Measurements from ENCODE around the gene ATP2C2.

The ATP2C2 gene

DNA sequence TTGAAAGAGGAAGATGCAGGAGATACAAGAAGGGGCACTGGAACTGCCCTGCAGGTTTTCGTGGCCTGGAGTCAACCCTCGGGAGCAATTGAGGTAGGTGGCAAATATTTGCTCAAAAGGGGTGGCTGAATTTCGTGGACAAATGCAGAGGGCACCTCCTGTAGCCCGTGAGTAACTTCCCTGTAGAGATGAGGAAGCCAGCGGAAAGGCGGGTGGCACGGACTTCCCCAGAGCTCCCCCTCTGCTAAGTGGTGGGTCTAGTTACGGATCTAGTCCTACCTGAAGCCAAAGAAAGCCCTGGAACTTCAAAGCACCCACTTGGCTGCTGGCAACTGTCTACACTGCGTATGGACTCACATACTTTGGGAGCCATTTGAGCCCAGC is 1.0 kb upstream of the ATP2C2 start:
- H3K9ac ChIP-seq (ENCODE audit: low read depth, low read length) = no peak overlapping the region
- no peaks in the 10 kb centered on the region for H3K9me3 ChIP-seq (ENCODE audit: control insufficient read depth, insufficient read depth, low read length)
- peaks cover 31% of the 10 kb centered on the region for H3K27me3 ChIP-seq (ENCODE audit: control insufficient read depth, insufficient read depth, low read length)
- peaks cover 17% of the 10 kb centered on the region for H3K4me1 ChIP-seq (ENCODE audit: control insufficient read depth, insufficient read depth, low read length)
- no peak overlapping the region for H3K27ac ChIP-seq (ENCODE audit: low read depth, low read length)
- H3K4me3 ChIP-seq (ENCODE audit: low read depth, low read length) = no peak overlapping the region
- no peaks in the 10 kb centered on the region for H3K36me3 ChIP-seq (ENCODE audit: control insufficient read depth, insufficient read depth, low read length)

DNA sequence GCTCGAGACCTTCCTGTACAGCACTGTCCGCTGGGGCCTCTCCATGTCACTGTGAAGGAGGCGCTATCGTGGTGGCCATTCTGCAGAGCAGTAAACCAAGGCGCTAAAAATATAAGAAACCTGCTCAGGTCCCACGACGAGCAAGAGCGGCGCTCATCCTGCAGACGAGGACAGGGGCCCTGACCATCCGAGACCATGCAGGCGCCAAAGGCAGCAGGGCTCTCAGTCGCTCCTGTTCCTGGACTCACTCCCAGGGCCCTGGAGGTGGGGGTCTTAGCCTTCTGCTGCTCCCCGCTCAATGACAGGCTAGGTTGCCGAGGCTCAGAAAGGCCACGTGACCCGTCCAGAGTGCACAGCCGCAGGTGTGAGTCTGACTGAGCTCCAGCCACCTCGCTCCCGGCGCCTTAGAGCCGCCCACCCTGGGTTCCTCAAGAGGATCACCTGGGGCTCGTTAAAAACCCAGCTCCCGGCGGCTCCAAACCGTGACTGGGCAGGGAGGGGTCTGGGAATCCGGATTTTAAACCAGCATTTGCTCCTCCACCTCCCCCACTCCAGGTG is 509 bp upstream of the ATP2C2 start:
- Histone ChIP-seq H3K9me3 (ENCODE audit: control insufficient read depth, insufficient read depth, low read length) (no peaks in the 10 kb centered on the region), H3K9ac (ENCODE audit: low read depth, low read length) (no peak overlapping the region), H3K4me3 (ENCODE audit: low read depth, low read length) (peak overlapping the region; percentile 73), H3K36me3 (ENCODE audit: control insufficient read depth, insufficient read depth, low read length) (no peaks in the 10 kb centered on the region), H3K27ac (ENCODE audit: low read depth, low read length) (no peak overlapping the region), H3K4me1 (ENCODE audit: control insufficient read depth, insufficient read depth, low read length) (peaks cover 13% of the 10 kb centered on the region), H3K27me3 (ENCODE audit: control insufficient read depth, insufficient read depth, low read length) (peaks cover 31% of the 10 kb centered on the region)

DNA sequence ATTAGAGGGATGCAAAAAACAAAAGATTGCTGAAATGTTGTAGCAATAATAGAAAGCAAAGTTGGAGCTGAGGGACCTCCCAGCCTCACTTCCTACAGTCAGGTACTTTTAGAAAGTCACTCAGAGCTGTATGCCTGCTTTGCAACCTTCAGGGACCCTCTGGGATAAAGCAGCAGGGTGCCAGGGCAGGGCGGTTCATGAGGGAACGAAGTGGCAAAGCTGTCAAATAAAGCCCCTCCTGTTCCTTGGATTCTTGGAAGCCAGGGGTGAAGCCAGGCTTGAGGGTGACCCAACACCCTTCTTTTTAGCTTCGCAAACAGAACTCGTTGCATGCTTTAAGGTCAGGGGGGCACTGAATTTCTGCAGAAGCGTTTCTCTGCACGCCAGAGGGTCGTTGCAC is 767 bp downstream of the ATP2C2 start:
- Histone ChIP-seq H3K4me3 (ENCODE audit: low read depth, low read length) (peak overlapping the region; percentile 73), H3K9me3 (ENCODE audit: control insufficient read depth, insufficient read depth, low read length) (no peaks in the 10 kb centered on the region), H3K27me3 (ENCODE audit: control insufficient read depth, insufficient read depth, low read length) (peaks cover 31% of the 10 kb centered on the region), H3K9ac (ENCODE audit: low read depth, low read length) (no peak overlapping the region), H3K4me1 (ENCODE audit: control insufficient read depth, insufficient read depth, low read length) (peaks cover 13% of the 10 kb centered on the region), H3K36me3 (ENCODE audit: control insufficient read depth, insufficient read depth, low read length) (no peaks in the 10 kb centered on the region), H3K27ac (ENCODE audit: low read depth, low read length) (no peak overlapping the region)

DNA sequence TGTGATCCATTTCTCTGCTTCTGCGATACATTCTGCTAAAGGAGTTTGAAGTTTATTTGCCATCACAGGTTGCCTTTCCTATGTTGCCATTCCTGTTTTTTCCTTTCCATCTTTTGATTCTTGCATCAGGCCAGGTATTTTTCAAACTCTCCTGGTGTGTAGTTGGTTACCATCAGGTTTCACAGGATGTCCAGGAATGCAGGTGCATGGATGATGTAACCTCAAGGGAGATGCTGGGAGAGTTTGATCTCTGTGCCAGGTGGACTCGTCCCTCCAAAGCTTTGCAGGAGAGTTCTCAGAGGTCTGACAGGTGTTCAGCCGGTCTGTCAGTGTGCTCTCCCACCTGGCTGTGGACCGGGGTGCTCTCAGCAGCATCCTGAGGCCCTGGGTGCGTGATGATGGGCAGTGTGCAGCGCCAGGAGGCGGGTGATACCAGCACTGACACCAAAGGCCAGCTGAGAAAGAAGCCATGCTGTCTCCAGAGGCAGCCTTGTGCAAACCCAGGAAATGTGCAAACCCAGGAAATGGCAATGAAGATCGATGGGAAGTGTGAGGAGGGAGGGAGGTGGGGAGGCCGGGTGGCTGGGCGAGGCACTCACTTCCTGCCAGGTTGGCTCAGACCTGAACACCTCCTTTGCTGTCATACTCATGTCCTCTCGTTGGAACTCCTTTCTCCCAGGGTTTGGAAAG is 1.7 kb downstream of the ATP2C2 start:
- no peak overlapping the region for H3K4me3 ChIP-seq (ENCODE audit: low read depth, low read length)
- no peak overlapping the region for H3K27ac ChIP-seq (ENCODE audit: low read depth, low read length)
- H3K9ac ChIP-seq (ENCODE audit: low read depth, low read length) = no peak overlapping the region
- H3K9me3 ChIP-seq (ENCODE audit: control insufficient read depth, insufficient read depth, low read length) = no peaks in the 10 kb centered on the region
- H3K27me3 ChIP-seq (ENCODE audit: control insufficient read depth, insufficient read depth, low read length) = peaks cover 31% of the 10 kb centered on the region
- H3K4me1 ChIP-seq (ENCODE audit: control insufficient read depth, insufficient read depth, low read length) = peaks cover 13% of the 10 kb centered on the region
- H3K36me3 ChIP-seq (ENCODE audit: control insufficient read depth, insufficient read depth, low read length) = no peaks in the 10 kb centered on the region

DNA sequence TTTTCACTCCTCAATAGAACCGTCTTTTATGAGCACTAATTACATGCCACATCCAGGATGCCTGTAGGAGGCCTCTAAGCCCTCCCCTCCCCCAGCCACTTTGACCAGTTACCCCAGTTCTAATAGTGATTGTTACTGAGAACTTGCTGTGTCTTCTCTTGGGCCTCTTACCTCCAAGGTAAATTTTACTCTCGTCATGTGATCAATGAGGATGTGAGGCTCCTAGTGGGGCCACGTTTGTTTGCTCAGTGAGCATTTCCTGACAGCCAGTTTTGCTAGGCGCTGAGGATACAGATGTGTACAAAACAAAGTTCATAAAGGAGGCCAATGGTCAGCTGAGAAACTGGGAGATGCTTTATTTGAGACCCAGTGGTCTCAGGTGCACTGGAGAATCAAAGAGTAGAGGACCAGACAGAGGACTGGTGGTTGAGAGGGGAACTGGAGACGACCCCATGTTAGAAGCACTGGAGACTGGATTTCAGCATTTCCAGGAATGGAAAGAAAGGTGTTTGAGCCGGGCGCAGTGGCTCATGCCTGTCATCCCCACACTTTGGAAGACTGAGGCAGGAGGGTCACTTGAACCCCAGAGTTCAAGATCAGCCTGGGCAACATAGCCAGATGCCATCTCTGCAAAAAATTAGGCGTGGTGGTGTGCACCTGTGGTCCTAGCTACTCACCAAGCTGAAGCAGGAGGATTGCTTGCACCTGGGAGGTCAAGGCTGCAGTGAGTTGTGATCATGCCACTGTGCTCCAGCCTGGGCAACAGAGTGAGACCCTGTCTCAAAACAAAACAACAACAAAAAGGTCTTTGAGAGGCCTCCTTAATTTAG is 2.6 kb downstream of the ATP2C2 start:
- Histone ChIP-seq H3K9ac (ENCODE audit: low read depth, low read length) (no peak overlapping the region), H3K27ac (ENCODE audit: low read depth, low read length) (no peak overlapping the region), H3K4me3 (ENCODE audit: low read depth, low read length) (no peak overlapping the region)

DNA sequence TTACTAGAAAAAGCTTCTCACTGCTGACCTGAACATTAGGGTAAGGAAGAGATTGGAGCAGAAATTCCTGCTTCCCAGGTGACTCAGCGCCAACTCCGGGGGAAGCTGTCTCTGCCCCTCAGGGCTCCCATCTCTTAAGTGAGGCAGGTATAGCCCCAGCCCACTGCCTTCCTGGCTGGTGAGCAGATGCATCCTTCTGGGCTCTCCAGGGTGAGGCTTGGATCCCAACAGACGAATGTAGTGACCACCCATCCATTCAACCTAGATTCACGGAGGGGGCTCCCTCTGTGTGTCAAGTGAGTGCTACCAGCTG is 3.2 kb downstream of the ATP2C2 start:
- peaks cover 31% of the 10 kb centered on the region for H3K27me3 ChIP-seq (ENCODE audit: control insufficient read depth, insufficient read depth, low read length)
- H3K9ac ChIP-seq (ENCODE audit: low read depth, low read length) = no peak overlapping the region
- H3K4me1 ChIP-seq (ENCODE audit: control insufficient read depth, insufficient read depth, low read length) = peaks cover 13% of the 10 kb centered on the region
- no peaks in the 10 kb centered on the region for H3K9me3 ChIP-seq (ENCODE audit: control insufficient read depth, insufficient read depth, low read length)
- no peak overlapping the region for H3K4me3 ChIP-seq (ENCODE audit: low read depth, low read length)
- H3K36me3 ChIP-seq (ENCODE audit: control insufficient read depth, insufficient read depth, low read length) = no peaks in the 10 kb centered on the region
- no peak overlapping the region for H3K27ac ChIP-seq (ENCODE audit: low read depth, low read length)

More for the DNA sequence above, 2.6 kb downstream of the ATP2C2 start:
- Histone ChIP-seq H3K27me3 (ENCODE audit: control insufficient read depth, insufficient read depth, low read length) (peaks cover 31% of the 10 kb centered on the region), H3K36me3 (ENCODE audit: control insufficient read depth, insufficient read depth, low read length) (no peaks in the 10 kb centered on the region), H3K4me1 (ENCODE audit: control insufficient read depth, insufficient read depth, low read length) (peaks cover 13% of the 10 kb centered on the region), H3K9me3 (ENCODE audit: control insufficient read depth, insufficient read depth, low read length) (no peaks in the 10 kb centered on the region)

DNA sequence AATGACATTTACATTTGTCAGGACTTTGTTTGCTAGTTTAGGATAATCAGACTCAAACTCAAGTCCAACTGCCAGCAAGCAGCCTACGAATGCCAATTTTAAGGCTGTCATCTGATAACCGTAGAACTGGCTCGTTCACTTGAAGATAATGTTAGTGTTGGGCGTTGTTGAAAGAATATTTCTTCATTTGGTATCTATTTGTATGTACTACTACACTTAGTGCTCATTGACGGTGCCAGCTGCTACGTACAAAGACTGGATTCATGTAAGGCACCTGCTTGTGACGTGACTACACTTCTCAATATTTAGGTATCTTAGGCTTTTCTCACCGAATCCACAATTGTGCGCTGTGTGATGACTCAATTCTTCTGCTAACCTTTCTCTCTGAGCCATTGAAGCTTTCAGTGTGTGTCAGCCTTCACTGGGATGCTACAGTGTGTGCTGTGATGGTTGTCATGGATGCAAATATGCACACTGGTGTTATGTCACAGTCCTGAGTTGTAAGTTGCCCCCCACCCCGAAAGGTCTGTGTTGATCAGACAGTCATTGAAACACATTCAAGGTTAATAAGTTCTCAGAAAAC is 5.7 kb downstream of the ATP2C2 start:
- Histone ChIP-seq H3K9me3 (ENCODE audit: control insufficient read depth, insufficient read depth, low read length) (no peaks in the 10 kb centered on the region), H3K4me3 (ENCODE audit: low read depth, low read length) (no peak overlapping the region), H3K27me3 (ENCODE audit: control insufficient read depth, insufficient read depth, low read length) (peaks cover 15% of the 10 kb centered on the region), H3K27ac (ENCODE audit: low read depth, low read length) (no peak overlapping the region), H3K4me1 (ENCODE audit: control insufficient read depth, insufficient read depth, low read length) (peaks cover 11% of the 10 kb centered on the region), H3K36me3 (ENCODE audit: control insufficient read depth, insufficient read depth, low read length) (no peaks in the 10 kb centered on the region), H3K9ac (ENCODE audit: low read depth, low read length) (no peak overlapping the region)

DNA sequence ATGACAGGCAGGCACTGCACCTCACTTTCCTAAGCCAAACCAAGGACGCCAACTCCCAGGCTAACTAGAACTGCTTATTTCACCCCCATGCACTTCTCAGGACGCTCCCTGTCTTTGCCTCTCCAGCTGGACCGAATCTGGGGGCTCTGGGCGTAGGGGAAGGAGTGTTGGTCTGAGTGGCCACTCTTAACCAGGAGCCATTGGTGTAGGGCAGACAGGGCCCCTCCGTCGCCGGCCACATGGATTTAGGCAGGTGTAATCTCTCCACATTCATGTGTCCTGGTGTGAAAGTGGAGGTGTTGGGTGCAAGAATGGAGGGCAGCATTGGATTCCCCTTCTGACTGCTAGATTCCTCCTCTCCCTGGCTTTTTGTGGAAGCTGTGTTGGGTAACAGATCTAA is 9.8 kb downstream of the ATP2C2 start:
- peaks cover 10% of the 10 kb centered on the region; the same call in 1 of the 2 replicates for H3K4me1 ChIP-seq (ENCODE audit: control insufficient read depth, insufficient read depth, low read length)
- H3K9ac ChIP-seq (ENCODE audit: low read depth, low read length) = no peak overlapping the region
- H3K27me3 ChIP-seq (ENCODE audit: control insufficient read depth, insufficient read depth, low read length) = no peaks in the 10 kb centered on the region
- H3K9me3 ChIP-seq (ENCODE audit: control insufficient read depth, insufficient read depth, low read length) = no peaks in the 10 kb centered on the region
- no peak overlapping the region for H3K27ac ChIP-seq (ENCODE audit: low read depth, low read length)
- no peak overlapping the region for H3K4me3 ChIP-seq (ENCODE audit: low read depth, low read length)
- no peaks in the 10 kb centered on the region for H3K36me3 ChIP-seq (ENCODE audit: control insufficient read depth, insufficient read depth, low read length)

DNA sequence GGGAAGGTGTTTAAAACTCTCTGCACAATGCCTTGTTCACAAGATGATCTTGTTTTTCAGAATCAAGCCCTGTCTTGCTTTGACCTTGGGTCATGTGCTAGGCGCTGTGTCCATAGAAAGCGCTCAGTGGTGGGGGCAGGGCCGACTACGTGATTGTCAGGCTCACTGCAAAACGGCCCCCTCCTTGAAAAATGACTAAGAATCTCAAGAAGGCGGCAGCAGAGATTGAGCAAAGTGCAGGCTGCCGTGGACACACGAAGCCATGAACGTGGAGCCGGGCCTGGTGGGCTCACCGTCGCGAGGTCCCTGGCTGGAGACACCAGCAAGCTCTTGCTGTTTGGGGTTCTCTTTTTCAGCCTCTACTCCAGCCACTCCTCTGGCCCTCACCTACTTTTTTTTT is 10.2 kb downstream of the ATP2C2 start:
- Histone ChIP-seq H3K27me3 (ENCODE audit: control insufficient read depth, insufficient read depth, low read length) (no peaks in the 10 kb centered on the region), H3K4me1 (ENCODE audit: control insufficient read depth, insufficient read depth, low read length) (peaks cover 10% of the 10 kb centered on the region; the same call in 1 of the 2 replicates), H3K9me3 (ENCODE audit: control insufficient read depth, insufficient read depth, low read length) (no peaks in the 10 kb centered on the region), H3K9ac (ENCODE audit: low read depth, low read length) (no peak overlapping the region), H3K4me3 (ENCODE audit: low read depth, low read length) (no peak overlapping the region), H3K27ac (ENCODE audit: low read depth, low read length) (no peak overlapping the region), H3K36me3 (ENCODE audit: control insufficient read depth, insufficient read depth, low read length) (no peaks in the 10 kb centered on the region)

DNA sequence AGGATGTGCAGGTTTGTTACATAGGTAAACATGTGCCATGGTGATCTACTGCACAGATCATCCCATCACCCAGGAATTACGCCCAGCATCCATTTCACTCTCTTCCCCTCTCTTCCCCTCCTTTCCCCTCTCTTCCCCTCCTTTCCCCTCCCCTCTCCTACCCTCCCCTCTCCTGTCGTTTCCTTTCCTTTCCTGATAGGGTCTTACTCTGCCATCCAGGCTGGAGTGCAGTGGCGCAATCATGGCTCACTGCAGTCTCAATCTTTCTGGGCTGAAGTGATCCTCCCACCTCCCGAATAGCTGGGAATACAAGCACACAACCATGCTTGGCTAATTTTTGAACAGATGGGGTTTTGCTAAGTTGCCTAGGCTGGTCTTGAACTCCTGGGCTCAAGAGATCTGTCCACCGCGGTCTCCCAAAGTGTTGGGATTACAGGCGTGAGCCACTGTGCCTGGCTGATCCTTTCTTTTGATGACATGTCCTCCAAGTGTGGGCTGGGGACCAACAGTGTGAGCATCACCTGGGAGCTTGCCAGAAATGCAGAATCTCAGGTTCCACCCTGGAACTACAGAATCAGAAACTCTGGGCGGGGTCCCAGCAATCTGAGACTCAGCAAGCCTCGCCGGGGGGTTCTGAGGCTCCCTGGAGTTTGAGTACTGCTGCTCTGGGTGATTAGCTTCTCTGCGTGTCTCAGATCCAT is 10.8 kb downstream of the ATP2C2 start:
- H3K4me3 ChIP-seq (ENCODE audit: low read depth, low read length) = no peak overlapping the region
- H3K9ac ChIP-seq (ENCODE audit: low read depth, low read length) = no peak overlapping the region
- no peaks in the 10 kb centered on the region for H3K9me3 ChIP-seq (ENCODE audit: control insufficient read depth, insufficient read depth, low read length)
- H3K27me3 ChIP-seq (ENCODE audit: control insufficient read depth, insufficient read depth, low read length) = no peaks in the 10 kb centered on the region
- H3K36me3 ChIP-seq (ENCODE audit: control insufficient read depth, insufficient read depth, low read length) = no peaks in the 10 kb centered on the region
- H3K4me1 ChIP-seq (ENCODE audit: control insufficient read depth, insufficient read depth, low read length) = peaks cover 10% of the 10 kb centered on the region; the same call in 1 of the 2 replicates
- no peak overlapping the region for H3K27ac ChIP-seq (ENCODE audit: low read depth, low read length)
